ENCODE results near the gene TBC1D8.

GRCh38 chr2:101012054-101012705 lies 139.0 kb downstream of the TBC1D8 start:
- no peak for TF ChIP-seq CREB1 (IDR thresholded peaks at IDR 0.05)
- no peak for TF ChIP-seq CREB1 (CRISPR knock-in tag; IDR thresholded peaks at IDR 0.05)
- TF ChIP-seq ZBTB38 (CRISPR knock-in tag; IDR thresholded peaks at IDR 0.05), result no peak
- no peak for TF ChIP-seq SMAD1 (CRISPR knock-in tag; IDR thresholded peaks at IDR 0.05; ENCODE audit: borderline replicate concordance, low read depth)
- no peak for TF ChIP-seq CHD2 (IDR thresholded peaks at IDR 0.05; ENCODE audit: low read depth, low read length)
- TF ChIP-seq U2AF1 (optimal IDR thresholded peaks at IDR 0.05; ENCODE audit: low read depth, low read length), result no peak

Measured in HepG2 (cell line).